ENCODE results near the gene CIB4.

CIB4 gene

GRCh38 chr2:26644188-26644835 lies 3.1 kb upstream of the CIB4 start:
- in situ Hi-C loops (cut with MboI; ENCODE audit: low sequenced_read_pairs), result no loop called here

GRCh38 chr2:26642429-26642828 lies 1.3 kb upstream of the CIB4 start:
- in situ Hi-C loops (cut with MboI; ENCODE audit: low sequenced_read_pairs), result no loop called here

- in situ Hi-C loops (cut with MboI; ENCODE audit: low sequenced_read_pairs), result no loop called here
These were observed 828 bp downstream of the CIB4 start for GRCh38 chr2:26640331-26640745.

- in situ Hi-C loops (cut with MboI; ENCODE audit: low sequenced_read_pairs), result no loop called here
These were observed 1.4 kb downstream of the CIB4 start for GRCh38 chr2:26639685-26640243.

- in situ Hi-C loops (cut with MboI; ENCODE audit: low sequenced_read_pairs), result no loop called here
These were observed 3.3 kb downstream of the CIB4 start for GRCh38 chr2:26637811-26638310.

GRCh38 chr2:26636935-26637334 lies 4.2 kb downstream of the CIB4 start:
- in situ Hi-C loops (cut with MboI; ENCODE audit: low sequenced_read_pairs), result no loop called here

GRCh38 chr2:26635401-26635800 lies 5.8 kb downstream of the CIB4 start:
- in situ Hi-C loops (cut with MboI; ENCODE audit: low sequenced_read_pairs), result no loop called here

GRCh38 chr2:26634636-26635230 lies 6.4 kb downstream of the CIB4 start:
- in situ Hi-C loops (cut with MboI; ENCODE audit: low sequenced_read_pairs), result no loop called here

GRCh38 chr2:26633993-26634595 lies 7.1 kb downstream of the CIB4 start:
- in situ Hi-C loops (cut with MboI; ENCODE audit: low sequenced_read_pairs), result no loop called here

GRCh38 chr2:26633351-26633945 lies 7.7 kb downstream of the CIB4 start:
- in situ Hi-C loops (cut with MboI; ENCODE audit: low sequenced_read_pairs), result no loop called here

- in situ Hi-C loops (cut with MboI; ENCODE audit: low sequenced_read_pairs), result no loop called here
These were observed 8.5 kb downstream of the CIB4 start for GRCh38 chr2:26632624-26633185.

- in situ Hi-C loops (cut with MboI; ENCODE audit: low sequenced_read_pairs), result no loop called here
These were observed 9.6 kb downstream of the CIB4 start for GRCh38 chr2:26631401-26632170.

GRCh38 chr2:26630669-26631360 lies 10.4 kb downstream of the CIB4 start:
- in situ Hi-C loops (cut with MboI; ENCODE audit: low sequenced_read_pairs), result no loop called here

- in situ Hi-C loops (cut with MboI; ENCODE audit: low sequenced_read_pairs), result no loop called here
These were observed 10.9 kb downstream of the CIB4 start for GRCh38 chr2:26630235-26630634.

- in situ Hi-C loops (cut with MboI; ENCODE audit: low sequenced_read_pairs), result no loop called here
These were observed 11.4 kb downstream of the CIB4 start for GRCh38 chr2:26629751-26630150.

- in situ Hi-C loops (cut with MboI; ENCODE audit: low sequenced_read_pairs), result no loop called here
These were observed 11.9 kb downstream of the CIB4 start for GRCh38 chr2:26629346-26629630.

GRCh38 chr2:26628561-26629345 lies 12.4 kb downstream of the CIB4 start:
- in situ Hi-C loops (cut with MboI; ENCODE audit: low sequenced_read_pairs), result no loop called here

GRCh38 chr2:26627350-26628105 lies 13.6 kb downstream of the CIB4 start:
- in situ Hi-C loops (cut with MboI; ENCODE audit: low sequenced_read_pairs), result no loop called here

- in situ Hi-C loops (cut with MboI; ENCODE audit: low sequenced_read_pairs), result no loop called here
These were observed 14.6 kb downstream of the CIB4 start for GRCh38 chr2:26626606-26627005.
